ENCODE results near the gene LDLRAD3.
"Not testable (repeated sequence)": the region's sequence is repeated elsewhere in the genome, so short reads cannot be mapped to it uniquely, and the experiment has no call there.

The LDLRAD3 gene

GRCh38 chr11:35994421-35994820 lies 50.6 kb downstream of the LDLRAD3 start:
- DNase-seq (ENCODE audit: low read depth in 2 of 2): no peak

- DNase-seq (ENCODE audit: low read depth in 2 of 2): no peak
Measured at GRCh38 chr11:35995681-35996271, 51.9 kb downstream of the LDLRAD3 start.

GRCh38 chr11:35997902-35998520 lies 54.1 kb downstream of the LDLRAD3 start:
- no peak for DNase-seq (ENCODE audit: low read depth in 2 of 2)

GRCh38 chr11:35998634-35999033 lies 54.8 kb downstream of the LDLRAD3 start:
- no peak for DNase-seq (ENCODE audit: low read depth in 2 of 2)

- no peak for DNase-seq (ENCODE audit: low read depth in 2 of 2)
Measured at GRCh38 chr11:36000616-36001190, 56.8 kb downstream of the LDLRAD3 start.

GRCh38 chr11:36002196-36002595 lies 58.3 kb downstream of the LDLRAD3 start:
- no peak for DNase-seq (ENCODE audit: low read depth in 2 of 2)

- DNase-seq (ENCODE audit: low read depth in 2 of 2): no peak
Measured at GRCh38 chr11:36002796-36003195, 58.9 kb downstream of the LDLRAD3 start.

- DNase-seq (ENCODE audit: low read depth in 2 of 2): no peak
Measured at GRCh38 chr11:36006556-36006955, 62.7 kb downstream of the LDLRAD3 start.

GRCh38 chr11:36007127-36007655 lies 63.3 kb downstream of the LDLRAD3 start:
- DNase-seq (ENCODE audit: low read depth in 2 of 2): no peak

- DNase-seq (ENCODE audit: low read depth in 2 of 2): no peak
Measured at GRCh38 chr11:36008584-36008983, 64.7 kb downstream of the LDLRAD3 start.

- DNase-seq (ENCODE audit: low read depth in 2 of 2): no peak
Measured at GRCh38 chr11:36009473-36009872, 65.6 kb downstream of the LDLRAD3 start.

- DNase-seq (ENCODE audit: low read depth in 2 of 2): no peak
Measured at GRCh38 chr11:36010010-36010740, 66.3 kb downstream of the LDLRAD3 start.

GRCh38 chr11:36011574-36011973 lies 67.7 kb downstream of the LDLRAD3 start:
- DNase-seq (ENCODE audit: low read depth in 2 of 2): no peak

- DNase-seq (ENCODE audit: low read depth in 2 of 2): no peak
Measured at GRCh38 chr11:36012455-36012854, 68.6 kb downstream of the LDLRAD3 start.

GRCh38 chr11:36012979-36013378 lies 69.1 kb downstream of the LDLRAD3 start:
- no peak for DNase-seq (ENCODE audit: low read depth in 2 of 2)

GRCh38 chr11:36013446-36013845 lies 69.6 kb downstream of the LDLRAD3 start:
- DNase-seq (ENCODE audit: low read depth in 2 of 2): not testable (repeated sequence)

GRCh38 chr11:36013950-36014897 lies 70.4 kb downstream of the LDLRAD3 start:
- DNase-seq (ENCODE audit: low read depth in 2 of 2): no peak

- no peak for DNase-seq (ENCODE audit: low read depth in 2 of 2)
Measured at GRCh38 chr11:36014898-36015665, 71.2 kb downstream of the LDLRAD3 start.

- DNase-seq (ENCODE audit: low read depth in 2 of 2): no peak
Measured at GRCh38 chr11:36015799-36016198, 71.9 kb downstream of the LDLRAD3 start.

- no peak for DNase-seq (ENCODE audit: low read depth in 2 of 2)
Measured at GRCh38 chr11:36016263-36016662, 72.4 kb downstream of the LDLRAD3 start.

GRCh38 chr11:36016709-36017108 lies 72.8 kb downstream of the LDLRAD3 start:
- no peak for DNase-seq (ENCODE audit: low read depth in 2 of 2)
